ENCODE measurements around the gene EDIL3.
A peak's percentile ranks its signal among the peaks of the same experiment; 100 is the strongest.

The EDIL3 gene

GRCh38 chr5:84290673-84291072, 94.0 kb downstream of the EDIL3 start:
- H3K4me3 ChIP-seq (ENCODE audit: control insufficient read depth, low read depth, low read length), result no peak overlapping the region
- no peak for DNase-seq (ENCODE audit: low read depth)
- TF ChIP-seq, protein P1, sequence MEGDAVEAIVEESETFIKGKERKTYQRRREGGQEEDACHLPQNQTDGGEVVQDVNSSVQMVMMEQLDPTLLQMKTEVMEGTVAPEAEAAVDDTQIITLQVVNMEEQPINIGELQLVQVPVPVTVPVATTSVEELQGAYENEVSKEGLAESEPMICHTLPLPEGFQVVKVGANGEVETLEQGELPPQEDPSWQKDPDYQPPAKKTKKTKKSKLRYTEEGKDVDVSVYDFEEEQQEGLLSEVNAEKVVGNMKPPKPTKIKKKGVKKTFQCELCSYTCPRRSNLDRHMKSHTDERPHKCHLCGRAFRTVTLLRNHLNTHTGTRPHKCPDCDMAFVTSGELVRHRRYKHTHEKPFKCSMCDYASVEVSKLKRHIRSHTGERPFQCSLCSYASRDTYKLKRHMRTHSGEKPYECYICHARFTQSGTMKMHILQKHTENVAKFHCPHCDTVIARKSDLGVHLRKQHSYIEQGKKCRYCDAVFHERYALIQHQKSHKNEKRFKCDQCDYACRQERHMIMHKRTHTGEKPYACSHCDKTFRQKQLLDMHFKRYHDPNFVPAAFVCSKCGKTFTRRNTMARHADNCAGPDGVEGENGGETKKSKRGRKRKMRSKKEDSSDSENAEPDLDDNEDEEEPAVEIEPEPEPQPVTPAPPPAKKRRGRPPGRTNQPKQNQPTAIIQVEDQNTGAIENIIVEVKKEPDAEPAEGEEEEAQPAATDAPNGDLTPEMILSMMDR (conservative IDR thresholded peaks at IDR 0.05; ENCODE audit: control insufficient read depth, insufficient read depth, low read depth, low read length), result no peak

GRCh38 chr5:84290161-84290560, 94.5 kb downstream of the EDIL3 start:
- no peak overlapping the region for H3K4me3 ChIP-seq (ENCODE audit: control insufficient read depth, low read depth, low read length)
- no peak for DNase-seq (ENCODE audit: low read depth)
- TF ChIP-seq, protein P1 (conservative IDR thresholded peaks at IDR 0.05; ENCODE audit: control insufficient read depth, insufficient read depth, low read depth, low read length), result no peak

GRCh38 chr5:84287951-84288350, 96.7 kb downstream of the EDIL3 start:
- DNase-seq (ENCODE audit: low read depth), result peak; percentile 85
- TF ChIP-seq, protein P1 (conservative IDR thresholded peaks at IDR 0.05; ENCODE audit: control insufficient read depth, insufficient read depth, low read depth, low read length), result no peak

GRCh38 chr5:84286662-84287061, 98.0 kb downstream of the EDIL3 start:
- no peak overlapping the region for H3K4me3 ChIP-seq (ENCODE audit: control insufficient read depth, low read depth, low read length)
- TF ChIP-seq, protein P1 (conservative IDR thresholded peaks at IDR 0.05; ENCODE audit: control insufficient read depth, insufficient read depth, low read depth, low read length), result no peak
- DNase-seq (ENCODE audit: low read depth), result no peak

More at GRCh38 chr5:84287951-84288350, 96.7 kb downstream of the EDIL3 start:
- no peak overlapping the region for H3K4me3 ChIP-seq (ENCODE audit: control insufficient read depth, low read depth, low read length)

DNA sequence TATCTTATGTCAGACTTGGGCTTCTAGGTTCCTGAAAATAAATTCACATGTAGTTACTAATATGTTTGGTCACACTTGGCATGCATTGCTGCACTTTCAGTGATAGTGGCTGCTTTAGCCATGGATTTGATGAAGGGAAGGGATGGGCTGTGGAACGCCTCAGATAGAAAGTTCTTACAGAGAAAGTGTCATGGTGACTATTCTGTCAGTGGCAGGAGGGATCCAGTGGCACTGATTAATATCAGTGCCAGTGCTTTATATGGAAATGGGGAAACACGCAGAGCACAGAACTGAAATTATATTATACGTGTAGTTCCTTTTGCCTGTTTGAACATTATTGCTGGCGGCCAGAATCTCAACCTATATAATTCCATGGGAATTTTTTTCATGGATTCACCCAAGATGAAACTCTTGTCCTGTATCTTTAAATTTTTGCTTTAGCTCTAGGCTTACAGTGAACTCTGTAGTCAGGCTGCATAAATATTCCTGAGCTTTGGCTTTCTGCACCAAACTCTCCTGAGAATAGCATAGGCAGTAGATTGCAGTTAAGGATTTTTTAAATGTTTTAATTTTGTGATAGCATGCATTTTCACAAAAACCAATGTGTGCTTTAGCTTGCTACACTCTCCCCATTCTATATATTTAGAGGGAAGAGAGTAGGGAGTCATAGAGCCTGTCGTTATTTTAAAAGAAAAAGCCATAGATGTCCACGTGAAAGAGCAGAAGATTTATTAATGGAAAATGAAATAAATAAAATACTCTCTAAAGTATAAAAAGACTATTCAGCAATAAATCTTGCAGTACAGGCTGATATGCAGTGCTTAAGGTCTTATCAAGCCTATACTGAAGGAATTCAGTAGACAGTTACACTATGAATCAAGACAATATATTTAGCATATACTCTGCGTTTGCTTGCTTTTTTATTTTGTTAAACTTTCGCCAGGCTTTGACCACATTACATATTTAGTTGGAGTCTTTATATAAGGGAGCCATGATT, 98.7 kb downstream of the EDIL3 start:
- TF ChIP-seq, protein P1 (conservative IDR thresholded peaks at IDR 0.05; ENCODE audit: control insufficient read depth, insufficient read depth, low read depth, low read length), result no peak
- peak; percentile 6 for DNase-seq (ENCODE audit: low read depth)
- H3K4me3 ChIP-seq (ENCODE audit: control insufficient read depth, low read depth, low read length), result no peak overlapping the region

DNA sequence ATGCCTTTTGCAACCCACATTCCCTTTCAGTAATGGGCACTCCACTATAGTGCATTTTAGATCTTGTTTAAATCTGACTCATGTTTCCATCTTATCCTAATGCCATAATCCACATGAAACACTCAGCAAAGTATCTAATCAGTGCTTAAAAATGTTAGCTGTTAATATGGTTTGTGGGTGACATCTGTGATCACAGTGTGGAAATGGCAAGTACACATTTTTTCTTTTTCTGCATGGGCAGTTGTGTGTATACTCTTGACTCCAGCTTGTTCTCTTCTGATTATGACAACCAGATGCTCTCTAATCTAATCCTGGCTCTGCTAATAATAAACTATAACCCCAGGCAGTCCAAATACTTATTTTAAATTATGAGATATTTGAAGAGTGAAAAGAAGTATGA, 103.3 kb downstream of the EDIL3 start:
- no peak for DNase-seq (ENCODE audit: low read depth)
- TF ChIP-seq, protein P1 (conservative IDR thresholded peaks at IDR 0.05; ENCODE audit: control insufficient read depth, insufficient read depth, low read depth, low read length), result no peak
- H3K4me3 ChIP-seq (ENCODE audit: control insufficient read depth, low read depth, low read length), result no peak overlapping the region
